Pancreas (tissue), 10 donors: Measurements from ENCODE around the gene TM4SF20. TPM values are rescaled to one million over a fixed set of nuclear protein-coding genes. Genes with fewer than 3 reads are reported as not detected.

Source experiments
- ATAC-seq, 4 donors: fragments of 200-7000 bp; cut with Tn5 transposase; one replicate each; pipeline versions ENCODE4 v1.8.0 to v1.9.1; 2020; ENCODE audit warnings: mild to moderate bottlenecking in 4 of 4, moderate library complexity in 4 of 4
- DNase-seq, 6 donors: peaks; one replicate each; pipeline ENCODE4 v3.0.0-alpha.2; 2020
- FAIRE-seq: peaks from 2 replicates; lab custom pipeline; 2012; peaks lifted over from hg19 to GRCh38; lab: Jason Lieb, UNC
- H3K27ac ChIP-seq, 4 donors: fragments of 200-600 bp; sonication (generic); 1 replicate in 3 of 4; 2 replicates in 1 of 4; pipeline versions ENCODE4 v1.5.0 to v1.8.0; 2020
- H3K27me3 ChIP-seq, 4 donors: fragments of 200-600 bp; one replicate each; pipeline ENCODE4 v1.8.0; 2021
- H3K36me3 ChIP-seq, 3 donors: fragments of 200-600 bp; sonication (generic) in 1 of 3; one replicate each; pipeline versions ENCODE4 v1.5.0 to v1.8.0; 2020 to 2021
- H3K4me1 ChIP-seq, 3 donors: fragments of 200-600 bp; one replicate each; pipeline ENCODE4 v1.8.0; 2021
- H3K4me3 ChIP-seq, 4 donors: fragments of 200-600 bp; sonication (generic) in 2 of 4; one replicate each; pipeline versions ENCODE4 v1.5.0 to v1.8.0; 2020 to 2021
- H3K9me3 ChIP-seq, 4 donors: fragments of 200-600 bp; one replicate each; pipeline ENCODE4 v1.8.0; 2021
- WGBS, 2 donors: extraction: QIAGEN DNeasy Blood & Tissue Kit; methylation state at CpG; one replicate each; pipeline ENCODE4 v1.1.7; 2013; 5-methylcytosine and 5-hydroxymethylcytosine counted together
- intact Hi-C, 3 donors: fragments of 100-400 bp; cut with DNase I; formaldehyde crosslinking; loops; one replicate each; pipeline versions ENCODE4 v1.11.1 to v1.14.2; 2022
- polyA plus RNA-seq, 2 donors: library from polyadenylated mRNA; stranded (reverse); fragments of 200-250 nt; gene quantifications; one replicate each; pipeline ENCODE4 v1.2.3, GENCODE V29; 2013
- total RNA-seq, 6 donors: library from RNA; stranded (reverse); fragmentation: NEBNext Ultra II Directional in 4 of 6; extraction: Animal tissue kit (Norgen Biotek cat#: 25700) in 4 of 6; gene quantifications; one replicate each; pipeline versions ENCODE4 v1.2.1 to v1.2.4, GENCODE V29; 2021 to 2023
- TF ChIP-seq, protein P1 (sequence below), 4 donors: fragments of 200-600 bp; sonication (generic) in 3 of 4; IDR thresholded peaks; one replicate each; pipeline versions ENCODE4 v1.5.0 to v1.8.0; 2021; ENCODE audit warnings: antibody characterized with exemption in 4 of 4
- donor health status: healthy with polysubstance abuse.
- donor health status: DM: no; HTN: no; CAD: no; lungs with moderate emphysema.
- donor health status: DM: no; HTN: no; CAD: no.
- donor health status: control.
- donor health status: control.
- donor health status: Bipolar disorder and iron deficiency.
- donor health status: DM: yes; HTN: yes; CAD: no.
- donor health status: DM: no; HTN: no; CAD: no.
- donor health status: DM: no; HTN: no; CAD: no.
- donor health status: DM: yes; HTN: yes; CAD: no.

TM4SF20 gene, protein sequence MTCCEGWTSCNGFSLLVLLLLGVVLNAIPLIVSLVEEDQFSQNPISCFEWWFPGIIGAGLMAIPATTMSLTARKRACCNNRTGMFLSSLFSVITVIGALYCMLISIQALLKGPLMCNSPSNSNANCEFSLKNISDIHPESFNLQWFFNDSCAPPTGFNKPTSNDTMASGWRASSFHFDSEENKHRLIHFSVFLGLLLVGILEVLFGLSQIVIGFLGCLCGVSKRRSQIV
- total RNA-seq (not detected), polyA plus RNA-seq (not detected)

DNA sequence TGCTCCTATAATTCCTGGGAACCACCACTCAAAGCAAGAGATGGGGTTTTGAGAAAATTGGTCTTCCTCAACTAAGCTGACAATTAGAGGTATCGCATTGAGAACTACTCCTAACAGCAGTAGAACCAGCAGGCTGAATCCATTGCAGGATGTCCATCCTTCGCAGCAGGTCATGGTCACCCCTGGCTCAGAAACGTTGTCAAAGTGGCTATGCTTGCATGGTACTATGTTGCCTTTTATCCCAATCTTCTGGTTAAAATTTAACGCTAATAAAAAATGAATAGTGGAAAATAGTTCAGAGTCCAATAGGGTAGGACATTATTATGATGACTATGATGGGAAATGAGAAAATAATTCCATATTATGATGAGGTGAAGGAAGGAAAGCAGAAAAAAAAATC, at the start of gene TM4SF20:
TM4SF20 (minus strand) TSS at position 212 of the 400 bp plus-strand sequence; CDS start at position 174, 38 bp downstream.
- DNase-seq, result no peak
- Histone ChIP-seq H3K4me1 (no peaks in the 10 kb centered on the region), H3K9me3 (no peaks in the 10 kb centered on the region), H3K36me3 (no peaks in the 10 kb centered on the region), H3K4me3 (no peak within 1 kb of the TSS), H3K27ac (no peak within 1 kb of the TSS), H3K27me3 (no peaks in the 10 kb centered on the region)
- intact Hi-C loops, result no loop called here
- TF ChIP-seq, protein P1, sequence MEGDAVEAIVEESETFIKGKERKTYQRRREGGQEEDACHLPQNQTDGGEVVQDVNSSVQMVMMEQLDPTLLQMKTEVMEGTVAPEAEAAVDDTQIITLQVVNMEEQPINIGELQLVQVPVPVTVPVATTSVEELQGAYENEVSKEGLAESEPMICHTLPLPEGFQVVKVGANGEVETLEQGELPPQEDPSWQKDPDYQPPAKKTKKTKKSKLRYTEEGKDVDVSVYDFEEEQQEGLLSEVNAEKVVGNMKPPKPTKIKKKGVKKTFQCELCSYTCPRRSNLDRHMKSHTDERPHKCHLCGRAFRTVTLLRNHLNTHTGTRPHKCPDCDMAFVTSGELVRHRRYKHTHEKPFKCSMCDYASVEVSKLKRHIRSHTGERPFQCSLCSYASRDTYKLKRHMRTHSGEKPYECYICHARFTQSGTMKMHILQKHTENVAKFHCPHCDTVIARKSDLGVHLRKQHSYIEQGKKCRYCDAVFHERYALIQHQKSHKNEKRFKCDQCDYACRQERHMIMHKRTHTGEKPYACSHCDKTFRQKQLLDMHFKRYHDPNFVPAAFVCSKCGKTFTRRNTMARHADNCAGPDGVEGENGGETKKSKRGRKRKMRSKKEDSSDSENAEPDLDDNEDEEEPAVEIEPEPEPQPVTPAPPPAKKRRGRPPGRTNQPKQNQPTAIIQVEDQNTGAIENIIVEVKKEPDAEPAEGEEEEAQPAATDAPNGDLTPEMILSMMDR (IDR thresholded peaks at IDR 0.05), result no peak
- no peak for FAIRE-seq
- no peak for ATAC-seq
- WGBS, 2 donors, result 70 to 80% methylated on average over 4 of the region's 4 CpGs

DNA sequence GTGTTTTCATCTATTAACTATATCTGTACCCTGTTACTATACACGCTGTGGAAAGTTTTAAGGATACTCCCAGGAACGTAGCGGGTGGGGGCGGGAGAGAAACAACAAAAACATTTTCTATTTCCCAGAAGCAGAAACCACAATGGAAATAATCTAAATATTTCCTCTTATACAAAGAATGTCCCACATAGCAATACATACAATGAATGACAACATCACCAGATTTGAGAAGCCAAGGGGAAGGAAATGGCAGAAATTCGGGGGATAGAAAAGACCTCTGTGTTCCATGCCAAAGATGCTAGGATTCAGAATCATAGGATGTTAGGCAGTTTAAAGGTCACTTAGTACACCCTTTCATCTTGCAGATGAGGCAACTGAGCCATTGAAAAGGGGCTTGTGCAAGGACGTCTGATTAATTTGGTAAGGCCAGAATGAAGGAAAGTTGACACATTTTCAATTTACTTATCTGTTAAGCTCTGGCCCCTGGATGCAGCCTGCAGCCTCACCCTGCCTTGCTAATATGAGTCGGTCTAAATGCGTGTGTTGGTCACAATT, 49.7 kb upstream of the TM4SF20 start:
- no peak for ATAC-seq
- Histone ChIP-seq H3K27ac (no peak overlapping the region), H3K9me3 (no peaks in the 10 kb centered on the region), H3K27me3 (no peaks in the 10 kb centered on the region), H3K4me3 (no peak overlapping the region), H3K4me1 (no peaks in the 10 kb centered on the region), H3K36me3 (peaks cover 0 to 2% (median 0%) of the 10 kb centered on the region in 3 donors)
- no peak for FAIRE-seq
- WGBS, 2 donors, result 79 to 80% methylated on average over 8 of the region's 8 CpGs
- DNase-seq, result no peak
- TF ChIP-seq, protein P1 (IDR thresholded peaks at IDR 0.05), result no peak
- intact Hi-C loops, result no loop called here

DNA sequence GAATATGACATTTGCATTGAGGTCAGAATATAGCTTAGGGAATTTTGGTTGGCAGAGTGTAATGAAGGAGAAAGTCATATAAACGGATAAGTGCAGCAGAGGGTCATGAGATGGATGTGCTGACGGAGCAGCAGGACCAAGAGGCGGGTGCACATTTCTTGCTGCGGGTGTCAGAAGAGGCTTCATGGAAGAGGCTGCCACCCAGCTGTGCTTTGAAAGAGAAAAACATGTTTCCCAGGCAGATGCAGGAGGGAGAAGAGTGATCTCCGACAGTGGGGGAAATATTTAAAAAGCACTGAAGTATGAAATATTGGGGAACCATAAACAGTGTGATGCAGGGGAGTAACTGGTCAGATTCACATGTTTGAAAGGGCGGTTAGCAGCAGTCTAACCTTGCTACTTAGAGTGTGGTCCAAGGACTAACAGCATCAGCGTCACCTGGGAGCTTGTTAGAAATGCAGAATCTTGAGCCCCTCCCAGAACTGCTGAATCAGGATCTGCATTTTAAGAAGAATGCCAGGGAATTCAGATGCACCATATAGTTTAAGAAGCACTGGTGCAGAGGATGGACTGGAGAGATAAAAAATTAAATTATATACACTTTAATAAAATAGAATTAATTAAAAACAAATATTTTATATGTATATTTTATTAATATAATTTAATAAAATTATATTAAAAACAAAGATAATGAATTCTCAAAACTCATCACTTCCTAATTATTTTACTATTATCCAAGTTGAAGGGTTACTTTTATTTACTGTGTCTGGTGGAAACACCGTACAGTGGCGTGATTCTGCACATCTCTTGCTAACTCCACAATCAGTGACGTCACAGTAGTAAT, 44.8 kb upstream of the TM4SF20 start:
- TF ChIP-seq, protein P1 (IDR thresholded peaks at IDR 0.05), result no peak
- DNase-seq (no peak), FAIRE-seq (no peak), ATAC-seq (no peak)
- WGBS, 2 donors, result 63 to 68% methylated on average over 10 of the region's 10 CpGs
- Histone ChIP-seq H3K27ac (no peak overlapping the region), H3K27me3 (no peaks in the 10 kb centered on the region), H3K36me3 (no peaks in the 10 kb centered on the region), H3K4me1 (no peaks in the 10 kb centered on the region), H3K4me3 (no peak overlapping the region), H3K9me3 (no peaks in the 10 kb centered on the region)
- intact Hi-C loops, result no loop called here

DNA sequence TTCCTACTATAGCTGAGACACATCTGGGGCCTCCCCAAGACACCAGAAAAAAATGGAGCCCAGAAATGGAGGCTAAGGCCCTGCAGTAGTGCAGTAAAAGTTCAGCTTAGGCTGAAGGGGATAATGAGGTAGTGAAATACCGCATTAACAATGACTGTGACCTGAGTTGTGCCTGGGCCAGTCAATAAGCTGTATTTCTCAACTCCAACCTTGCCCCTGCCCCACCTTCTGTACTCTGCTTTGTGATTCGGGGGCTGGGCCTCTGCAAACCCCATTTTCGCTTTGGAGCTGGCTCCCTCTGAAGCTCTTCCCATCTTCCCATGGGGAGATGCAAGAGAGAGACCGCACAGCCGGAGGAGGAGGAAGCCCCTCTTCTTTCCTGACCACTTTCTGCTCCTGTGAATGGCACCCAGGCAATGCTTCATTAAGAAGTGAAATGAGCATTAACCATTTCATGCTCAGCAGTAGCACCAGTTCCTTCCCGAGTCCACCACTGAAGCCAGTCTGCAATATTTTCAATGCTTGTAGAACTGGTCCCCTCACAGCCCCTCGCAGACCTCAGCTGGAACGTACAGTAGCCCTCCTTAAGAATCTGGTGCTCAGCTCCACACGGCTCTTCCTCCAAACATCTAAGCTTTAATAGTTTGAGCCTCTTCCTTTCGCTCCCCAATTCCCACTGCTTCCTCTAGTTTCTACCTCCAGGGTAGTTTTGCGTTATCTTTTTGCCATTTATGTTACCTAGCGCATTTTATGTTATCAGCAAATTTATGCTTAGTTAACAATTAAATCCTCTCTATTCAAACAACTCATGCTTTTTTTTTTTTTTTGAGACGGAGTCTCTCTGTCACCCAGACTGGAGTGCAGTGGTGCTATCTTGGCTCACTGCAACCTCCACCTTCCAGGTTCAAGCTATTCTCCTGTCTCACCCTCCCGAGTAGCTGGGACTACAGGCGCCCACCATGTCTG, 41.3 kb upstream of the TM4SF20 start:
- no peaks in the 10 kb centered on the region for H3K36me3 ChIP-seq
- TF ChIP-seq, protein P1 (IDR thresholded peaks at IDR 0.05), result no peak
- DNase-seq (no peak), FAIRE-seq (no peak), ATAC-seq (no peak)
- 73 to 78% methylated on average over 15 of the region's 15 CpGs for WGBS, 2 donors
- intact Hi-C loops, result no loop called here
- H3K27ac ChIP-seq, result no peak overlapping the region
- H3K27me3 ChIP-seq, result no peaks in the 10 kb centered on the region
- no peaks in the 10 kb centered on the region for H3K9me3 ChIP-seq
- no peaks in the 10 kb centered on the region for H3K4me1 ChIP-seq
- no peak overlapping the region for H3K4me3 ChIP-seq
